ENCODE measurements around the gene FILIP1L.

The FILIP1L gene

DNA sequence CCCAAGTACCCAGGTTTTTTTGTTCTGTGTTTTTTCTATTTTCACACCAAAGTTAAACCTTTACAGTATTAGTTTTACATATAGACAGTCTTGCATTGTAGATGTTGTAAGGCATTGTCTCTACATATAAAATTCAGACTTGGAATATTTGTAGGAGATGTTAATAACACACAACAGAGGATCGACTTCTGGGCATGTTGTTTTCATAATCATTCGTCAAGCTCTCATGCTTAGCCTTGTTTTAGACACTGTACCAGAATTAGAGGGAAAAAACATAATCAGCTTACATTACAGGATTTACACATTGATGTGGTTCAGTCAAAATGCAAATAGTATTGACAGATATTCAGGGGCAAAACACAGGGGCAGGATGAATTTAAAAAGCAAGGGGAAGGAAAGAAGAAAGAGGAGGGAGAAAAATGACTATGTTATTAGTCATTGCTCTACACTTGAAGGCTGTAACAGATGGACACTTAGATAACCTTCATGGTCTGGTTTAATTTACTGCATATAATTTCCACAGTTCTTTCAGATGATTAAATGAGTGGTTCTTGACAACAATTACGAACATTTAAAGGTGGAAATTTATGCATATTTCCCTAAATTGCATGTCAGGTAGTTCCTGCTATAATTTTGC, 289.2 kb downstream of the FILIP1L start:
- in situ Hi-C loops (cut with MboI; ENCODE audit: low sequenced_read_pairs) = loop anchor here (25.0 kb wide), 1 partner anchor 762 kb away; no protein-coding TSS in a partner anchor

DNA sequence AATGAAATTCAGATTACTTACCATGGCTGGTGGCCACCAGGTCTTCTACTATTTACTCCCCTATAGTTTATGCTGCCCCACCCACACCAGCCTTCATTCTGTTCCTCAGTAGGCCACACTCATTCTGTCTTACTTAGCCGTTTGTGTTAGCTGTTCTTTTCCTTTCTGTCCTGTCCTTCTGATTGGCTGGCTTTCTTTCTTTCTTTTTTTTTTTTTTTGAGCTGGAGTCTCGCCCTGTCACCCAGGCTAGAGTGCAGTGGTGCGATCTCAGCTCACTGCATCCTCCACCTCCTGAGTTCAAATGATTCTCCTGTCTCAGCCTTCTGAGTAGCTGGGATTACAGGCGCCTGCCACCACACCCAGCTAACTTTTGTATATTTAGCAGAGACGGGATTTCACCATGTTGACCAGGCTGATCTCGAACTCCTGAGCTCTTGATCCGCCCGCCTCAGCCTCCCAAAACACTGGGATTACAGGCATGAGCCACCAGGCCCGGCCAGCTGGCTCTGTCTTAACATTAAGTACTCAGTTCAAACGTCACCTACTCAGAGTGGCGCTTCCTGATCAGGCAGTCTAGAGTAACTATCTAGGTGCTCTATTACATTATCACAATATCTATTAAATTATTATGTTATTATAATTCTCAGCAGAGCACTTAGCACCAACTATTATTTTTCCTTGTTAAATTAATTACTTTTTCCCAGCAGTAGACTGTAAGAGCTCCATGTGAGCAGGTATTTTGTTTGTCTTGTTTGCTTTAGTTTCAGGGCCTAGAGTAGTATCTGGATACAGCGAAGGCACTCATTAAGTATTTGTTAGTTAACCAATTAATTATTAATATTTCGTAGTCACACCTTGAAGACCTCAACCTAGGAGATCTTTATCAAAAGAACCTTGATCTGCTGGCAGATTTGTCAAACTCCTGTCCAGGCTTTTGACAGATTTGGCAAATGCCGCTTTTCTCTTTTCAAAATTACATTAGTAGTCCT, 290.3 kb downstream of the FILIP1L start:
- in situ Hi-C loops (cut with MboI; ENCODE audit: low sequenced_read_pairs) = no loop called here

- in situ Hi-C loops (cut with MboI; ENCODE audit: low sequenced_read_pairs) = no loop called here
These were observed 295.5 kb downstream of the FILIP1L start for GRCh38 chr3:99818818-99819217.

DNA sequence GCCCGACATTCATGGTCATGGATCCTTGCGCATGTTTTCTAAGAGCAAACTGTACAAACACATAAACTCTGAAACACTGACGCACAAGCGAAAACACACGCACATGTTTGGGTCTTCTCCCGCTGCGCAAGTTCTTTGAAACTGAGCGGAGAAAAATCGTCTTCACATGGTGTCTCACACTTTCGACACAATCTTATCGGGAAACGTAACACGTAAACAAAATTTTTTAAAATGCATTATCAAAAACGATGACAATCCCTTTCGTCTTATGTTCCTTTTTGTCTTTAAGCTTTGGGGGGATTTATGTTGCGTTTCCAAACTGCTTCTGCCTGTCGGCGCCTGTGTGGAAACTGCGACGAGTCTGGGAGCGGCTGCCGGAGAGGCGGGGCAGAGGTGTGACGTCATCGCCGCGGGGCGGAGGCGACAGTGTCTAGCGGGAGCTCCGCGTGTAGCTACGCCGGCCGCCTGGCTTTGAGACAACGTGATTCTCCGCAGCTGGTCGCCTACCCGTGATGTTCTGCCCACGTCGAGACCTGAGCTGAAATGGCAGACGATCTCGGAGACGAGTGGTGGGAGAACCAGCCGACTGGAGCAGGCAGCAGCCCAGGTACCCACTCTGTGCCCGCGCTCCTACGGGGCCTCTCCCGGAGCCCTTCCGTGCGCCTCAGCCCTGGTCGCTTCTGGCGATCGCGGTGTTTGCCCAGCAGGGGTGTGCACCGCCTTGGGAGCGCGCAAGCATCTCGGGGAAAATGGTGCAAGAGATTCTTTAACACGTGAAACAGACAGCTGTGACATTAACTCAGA, 296.7 kb downstream of the FILIP1L start, which contains the start of gene CMSS1:
Gene CMSS1 (plus strand): TSS at position 426 of the 804 bp plus-strand sequence.
- in situ Hi-C loops (cut with MboI; ENCODE audit: low sequenced_read_pairs) = no loop called here

DNA sequence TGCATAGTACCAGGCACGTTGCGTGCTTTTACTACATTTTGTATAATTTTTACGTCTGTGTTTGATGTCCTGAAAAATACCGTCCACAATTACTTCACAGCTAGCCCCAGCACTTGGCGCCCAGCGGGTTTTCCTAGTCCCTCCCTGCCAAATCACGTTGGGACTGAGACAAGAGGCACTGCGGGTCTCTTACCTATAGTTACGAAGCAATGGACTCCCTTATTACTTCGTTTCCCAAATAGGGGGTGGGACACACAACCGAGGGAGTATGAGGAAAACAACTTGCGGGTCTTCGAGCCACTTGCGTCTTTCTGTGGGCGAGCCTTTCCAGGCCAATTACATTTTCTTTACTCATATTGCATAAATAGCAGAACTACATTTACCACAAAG, 297.3 kb downstream of the FILIP1L start:
- in situ Hi-C loops (cut with MboI; ENCODE audit: low sequenced_read_pairs) = no loop called here

DNA sequence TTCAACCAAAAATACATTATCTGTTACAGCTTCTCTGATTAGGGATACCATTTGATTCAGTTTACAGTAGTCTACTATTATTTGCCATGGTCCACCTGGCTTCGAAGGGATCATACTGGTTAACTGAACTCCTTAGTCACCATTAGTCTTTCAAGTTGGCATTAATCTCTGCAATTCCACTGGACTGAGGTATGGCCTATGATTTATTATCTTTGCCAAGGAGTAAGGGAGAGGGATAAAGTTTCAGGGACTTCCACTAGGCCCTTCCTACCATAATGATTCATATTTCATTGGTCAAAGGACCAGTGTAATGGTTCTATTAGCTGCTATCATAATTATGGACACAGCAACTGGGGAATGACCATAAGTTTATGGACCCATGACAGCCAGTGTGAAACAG, 303.9 kb downstream of the FILIP1L start:
- in situ Hi-C loops (cut with MboI; ENCODE audit: low sequenced_read_pairs) = no loop called here

GRCh38 chr3:99809565-99809964, 304.7 kb downstream of the FILIP1L start:
- in situ Hi-C loops (cut with MboI; ENCODE audit: low sequenced_read_pairs) = no loop called here

DNA sequence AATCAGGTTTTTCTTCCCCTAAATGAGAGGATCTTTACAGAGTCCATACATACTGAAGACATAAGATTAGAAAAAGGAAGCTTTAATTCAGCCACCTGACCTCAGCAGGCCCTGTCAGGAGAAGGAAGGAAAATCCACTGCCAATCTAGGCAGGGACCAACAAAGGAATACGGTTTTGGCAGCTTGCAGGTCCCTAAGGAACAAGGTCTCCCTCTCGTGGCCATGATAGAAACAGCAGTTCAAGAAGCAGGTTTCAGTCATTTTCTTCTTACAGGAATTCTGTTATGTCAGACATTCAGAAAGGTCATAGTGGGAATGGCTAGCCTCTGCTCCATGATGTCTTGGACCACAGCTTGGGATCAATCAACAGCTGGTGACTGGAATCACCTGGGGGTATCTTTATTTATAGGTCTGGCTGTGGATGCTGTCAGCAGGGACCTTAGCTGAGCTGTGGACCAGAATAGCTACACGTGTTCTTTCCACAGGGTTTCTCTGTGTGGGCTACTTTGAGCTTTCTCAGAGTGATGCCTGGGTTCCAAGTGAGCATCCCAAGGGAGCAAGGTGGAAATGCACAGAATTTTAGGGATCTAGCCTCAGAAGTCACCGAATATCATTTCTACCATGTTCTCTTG, 306.0 kb downstream of the FILIP1L start:
- in situ Hi-C loops (cut with MboI; ENCODE audit: low sequenced_read_pairs) = no loop called here

- in situ Hi-C loops (cut with MboI; ENCODE audit: low sequenced_read_pairs) = no loop called here
These were observed 309.1 kb downstream of the FILIP1L start for GRCh38 chr3:99805160-99805559.

GRCh38 chr3:99803297-99803696, 311.0 kb downstream of the FILIP1L start:
- in situ Hi-C loops (cut with MboI; ENCODE audit: low sequenced_read_pairs) = no loop called here

GRCh38 chr3:99799422-99799821, 314.9 kb downstream of the FILIP1L start:
- in situ Hi-C loops (cut with MboI; ENCODE audit: low sequenced_read_pairs) = no loop called here

DNA sequence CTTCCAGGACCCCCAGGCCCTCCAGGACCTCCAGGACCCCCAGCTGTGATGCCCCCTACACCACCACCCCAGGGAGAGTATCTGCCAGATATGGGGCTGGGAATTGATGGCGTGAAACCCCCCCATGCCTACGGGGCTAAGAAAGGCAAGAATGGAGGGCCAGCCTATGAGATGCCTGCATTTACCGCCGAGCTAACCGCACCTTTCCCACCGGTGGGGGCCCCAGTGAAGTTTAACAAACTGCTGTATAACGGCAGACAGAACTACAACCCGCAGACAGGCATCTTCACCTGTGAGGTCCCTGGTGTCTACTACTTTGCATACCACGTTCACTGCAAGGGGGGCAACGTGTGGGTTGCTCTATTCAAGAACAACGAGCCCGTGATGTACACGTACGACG, 318.7 kb downstream of the FILIP1L start:
- in situ Hi-C loops (cut with MboI; ENCODE audit: low sequenced_read_pairs) = no loop called here

GRCh38 chr3:99794485-99794884, 319.8 kb downstream of the FILIP1L start:
- in situ Hi-C loops (cut with MboI; ENCODE audit: low sequenced_read_pairs) = no loop called here

DNA sequence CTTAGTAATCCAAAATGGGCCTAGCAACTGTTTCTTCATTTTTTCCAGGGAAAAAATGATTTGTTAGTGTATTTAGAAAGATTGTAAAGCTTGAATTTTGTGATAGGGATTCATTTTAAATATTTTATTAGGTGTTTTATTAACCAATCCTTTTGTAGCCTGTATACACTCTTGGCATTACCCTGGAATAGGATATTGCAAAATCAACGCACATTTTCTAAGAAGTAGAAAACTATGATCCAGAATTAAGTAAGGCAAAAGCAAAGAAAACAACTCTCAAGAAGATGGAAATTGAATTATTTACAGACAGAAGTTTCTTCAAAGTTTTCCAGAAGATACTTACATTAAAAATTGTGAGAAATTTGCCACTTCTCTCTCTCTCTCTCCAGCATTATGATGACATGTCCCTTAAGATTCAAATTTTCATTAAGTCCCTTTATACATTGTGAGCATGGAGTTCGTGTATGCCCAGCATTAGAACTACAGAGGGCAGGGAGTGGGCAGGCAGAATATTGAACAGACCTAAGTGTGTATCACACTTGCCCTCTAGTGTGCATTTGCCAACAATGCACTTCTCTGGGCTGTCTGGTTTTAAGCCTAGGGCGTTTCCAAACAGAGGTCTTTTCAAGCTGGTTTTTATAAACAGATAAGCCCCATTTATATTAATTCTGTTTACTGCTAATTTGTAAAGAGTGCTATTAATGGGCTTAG, 325.1 kb downstream of the FILIP1L start:
- in situ Hi-C loops (cut with MboI; ENCODE audit: low sequenced_read_pairs) = no loop called here

Data from HL-60/S4 treated with retinoic acid at 250 ng/mL for 4 days and 3 days (cell line).